GM08714 (cell line): ENCODE results near the gene APLF.
"Not testable (repeated sequence)": the region's sequence is repeated elsewhere in the genome, so short reads cannot be mapped to it uniquely, and the experiment has no call there.

Experiments
- H3K4me3 ChIP-seq: fragments of 200-500 bp; sonication (Bioruptor generic); 2 replicates; pipeline ENCODE4 v1.5.1; 2014; ENCODE audit warnings: mild to moderate bottlenecking, low read length, inconsistent platforms
- ZNF274 ChIP-seq: IDR thresholded peaks from 2 replicates; pipeline ENCODE4 v1.6.1; 2012; ENCODE audit warnings: mild to moderate bottlenecking, low read depth, low read length

Gene APLF

DNA sequence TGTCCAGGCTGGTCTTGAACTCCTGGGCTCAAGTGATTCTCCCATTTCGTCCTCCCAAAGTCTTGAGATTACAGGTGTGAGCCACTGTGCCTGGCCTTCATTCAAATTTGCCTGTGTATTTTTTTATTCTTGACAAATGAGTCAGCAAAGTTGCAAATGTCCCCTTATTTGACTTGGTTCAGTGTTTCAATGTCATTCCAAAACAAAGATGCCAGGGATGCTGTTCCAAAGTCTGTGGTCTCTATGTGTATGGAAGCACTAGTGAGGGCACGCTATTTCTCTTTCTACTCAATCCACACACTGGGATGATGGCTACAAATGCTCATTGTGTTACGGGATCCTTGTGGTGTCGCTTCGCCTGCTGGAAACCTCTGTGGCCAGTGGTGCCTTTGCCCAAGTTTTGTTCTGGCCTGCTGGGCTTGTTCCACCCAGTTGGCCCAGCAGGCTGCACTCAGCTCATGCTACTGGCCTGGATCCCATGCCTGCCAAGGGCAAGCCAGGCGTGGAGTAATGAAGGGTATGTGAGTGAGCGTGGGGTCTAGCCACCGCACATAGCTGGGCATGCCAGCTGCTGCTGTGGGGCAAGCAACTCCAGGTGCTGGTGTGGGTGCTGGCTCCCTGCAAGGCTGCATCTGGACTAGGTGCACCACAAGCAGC, 35.9 kb upstream of the APLF start:
- TF ChIP-seq ZNF274 = no peak
- no peak overlapping the region for H3K4me3 ChIP-seq

DNA sequence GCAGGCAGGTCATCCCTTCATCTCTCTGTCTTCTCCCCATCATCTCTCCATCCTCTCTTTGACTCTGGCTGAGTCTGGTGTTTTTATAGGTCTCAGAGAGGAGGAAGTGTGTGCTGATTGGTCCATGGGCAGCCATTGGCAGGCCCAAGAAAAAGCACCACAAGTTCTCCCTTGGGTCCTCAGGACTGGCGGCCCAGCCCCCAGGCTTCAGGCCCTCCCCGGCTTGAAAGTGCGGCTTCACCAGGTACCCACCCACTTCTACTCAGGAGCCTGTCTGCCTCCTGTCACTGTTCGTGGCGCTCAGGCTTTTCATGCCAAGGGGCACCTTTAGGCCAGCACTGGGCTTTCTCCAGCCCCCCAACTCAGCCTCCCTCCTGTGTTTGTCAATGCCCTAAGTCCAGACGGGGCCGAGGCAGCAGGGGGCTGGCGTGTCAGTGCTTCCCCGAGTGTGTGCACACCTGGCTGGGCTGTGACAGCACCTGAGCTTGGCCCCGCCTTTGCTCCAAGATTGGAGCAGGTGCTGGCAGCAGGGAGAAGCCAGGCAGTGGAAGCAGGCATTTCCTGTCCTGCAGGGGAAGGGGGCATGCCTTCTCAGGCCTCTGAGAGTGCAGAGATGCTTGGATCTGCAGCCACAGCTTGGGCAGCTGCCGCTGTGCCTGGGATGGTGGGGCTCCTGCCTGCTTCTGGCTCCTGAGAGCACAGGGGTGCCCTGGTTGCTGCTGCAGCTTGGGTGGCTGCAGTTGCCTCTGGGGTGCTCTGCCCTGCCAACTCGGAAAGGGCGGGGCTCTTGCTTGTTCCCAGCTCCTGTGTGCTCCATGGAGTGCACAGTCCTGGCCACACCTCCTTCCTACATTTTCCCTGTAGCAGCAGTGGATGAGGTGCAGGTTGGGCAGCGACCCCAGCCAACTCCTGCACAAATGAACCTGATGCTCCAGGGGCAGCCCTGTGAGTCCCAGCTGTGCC, 34.4 kb upstream of the APLF start:
- no peak for TF ChIP-seq ZNF274

DNA sequence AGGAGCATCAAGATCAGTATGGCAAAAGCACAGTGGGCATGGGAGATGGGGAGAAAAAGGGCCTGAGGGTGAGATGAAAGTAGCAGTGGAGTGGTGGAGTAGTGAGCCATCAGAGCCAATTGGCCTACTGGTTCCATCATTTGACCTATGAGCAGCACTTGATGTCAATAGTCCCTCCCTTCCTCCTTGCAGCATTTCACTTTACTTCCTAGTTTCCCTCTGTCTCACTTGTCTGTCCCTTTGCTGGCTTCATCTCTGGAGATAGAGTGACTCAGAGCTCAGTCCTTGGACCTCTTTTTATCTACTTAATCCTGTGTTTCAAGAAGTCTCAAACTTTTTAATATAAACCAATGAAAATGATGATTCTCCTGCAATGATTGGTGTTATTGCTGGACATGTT, 32.4 kb upstream of the APLF start:
- H3K4me3 ChIP-seq = no peak overlapping the region
- no peak for TF ChIP-seq ZNF274

More for the DNA sequence above, 34.4 kb upstream of the APLF start:
- no peak overlapping the region for H3K4me3 ChIP-seq

DNA sequence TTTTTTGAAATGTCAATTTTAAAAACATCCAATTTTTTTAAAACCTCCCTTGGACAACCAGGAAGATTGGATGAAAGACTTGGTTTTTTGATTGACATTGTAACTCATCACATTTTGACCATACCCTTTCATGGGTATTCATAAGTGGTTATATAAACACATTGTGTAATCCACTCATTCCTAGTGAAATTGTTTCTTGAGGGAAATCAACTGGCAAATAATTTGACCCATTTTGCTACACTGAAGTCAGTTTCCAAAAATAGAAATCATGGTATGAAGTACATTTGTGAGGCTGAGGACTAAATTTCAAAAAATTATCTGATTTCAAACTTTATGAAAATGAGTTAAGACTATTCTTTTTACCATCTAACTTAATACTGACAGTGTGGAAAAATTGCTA, 31.8 kb upstream of the APLF start:
- no peak for TF ChIP-seq ZNF274
- H3K4me3 ChIP-seq = no peak overlapping the region

DNA sequence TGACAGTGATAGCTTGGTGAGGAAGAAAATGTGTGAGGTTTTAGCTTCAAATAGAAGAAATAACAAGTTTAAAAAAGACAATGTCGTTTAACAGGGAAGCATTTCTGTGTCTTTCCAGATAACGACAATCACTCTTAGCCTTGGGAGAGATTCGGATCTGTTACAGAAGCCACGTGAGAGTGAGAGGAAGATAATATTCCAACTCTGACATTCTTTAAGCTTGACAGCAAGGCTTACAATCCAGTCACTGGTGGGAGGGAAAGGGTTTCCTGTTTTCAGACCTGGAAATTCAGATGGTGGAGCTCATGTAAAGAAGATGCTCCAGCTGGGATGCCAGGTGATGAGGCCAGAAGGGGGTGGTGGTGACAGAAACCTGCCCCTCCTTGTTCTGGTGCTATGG, 31.1 kb upstream of the APLF start:
- H3K4me3 ChIP-seq = no peak overlapping the region
- TF ChIP-seq ZNF274 = no peak

DNA sequence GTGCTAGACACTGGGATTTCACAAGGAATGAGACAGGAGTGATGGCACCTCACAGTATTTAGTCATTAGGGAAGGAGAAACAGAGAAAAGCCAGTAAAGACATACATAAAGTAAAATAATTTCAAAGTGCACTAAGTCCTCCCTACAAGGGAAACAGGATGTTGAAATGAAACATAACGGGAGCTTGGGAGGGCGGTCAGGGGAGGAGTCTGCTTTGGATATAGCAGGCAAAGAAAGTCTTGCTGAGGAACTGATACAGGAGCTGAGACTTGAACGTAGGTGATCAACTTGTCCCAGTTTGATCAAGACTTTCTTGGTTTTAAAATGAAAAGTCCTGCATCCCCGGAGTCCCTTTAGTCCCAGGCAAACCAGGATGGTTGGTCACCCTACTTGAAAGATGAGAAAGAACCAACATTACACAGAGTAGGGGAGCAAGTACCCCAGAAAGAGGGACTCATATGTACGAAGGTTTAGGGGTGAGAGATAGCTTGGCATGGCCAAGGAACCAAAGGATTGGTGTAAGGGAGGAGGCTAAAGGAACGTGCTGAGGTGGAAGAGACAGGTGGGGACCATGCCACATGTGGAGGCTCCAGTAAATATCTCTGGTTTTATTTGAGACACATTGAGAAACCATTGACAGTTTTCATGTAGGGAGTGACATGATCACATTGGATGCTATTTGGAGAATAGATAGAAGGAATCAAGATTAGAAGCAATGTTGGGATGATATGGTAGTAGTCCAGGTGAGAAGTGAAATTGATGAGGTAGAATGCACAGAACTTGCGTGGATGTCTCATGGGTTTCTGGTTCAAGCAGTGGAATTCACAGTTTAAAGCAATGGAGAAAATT, 28.7 kb upstream of the APLF start:
- no peak for TF ChIP-seq ZNF274
- peak overlapping the region; percentile 42; the same call in 1 of the 2 replicates for H3K4me3 ChIP-seq

DNA sequence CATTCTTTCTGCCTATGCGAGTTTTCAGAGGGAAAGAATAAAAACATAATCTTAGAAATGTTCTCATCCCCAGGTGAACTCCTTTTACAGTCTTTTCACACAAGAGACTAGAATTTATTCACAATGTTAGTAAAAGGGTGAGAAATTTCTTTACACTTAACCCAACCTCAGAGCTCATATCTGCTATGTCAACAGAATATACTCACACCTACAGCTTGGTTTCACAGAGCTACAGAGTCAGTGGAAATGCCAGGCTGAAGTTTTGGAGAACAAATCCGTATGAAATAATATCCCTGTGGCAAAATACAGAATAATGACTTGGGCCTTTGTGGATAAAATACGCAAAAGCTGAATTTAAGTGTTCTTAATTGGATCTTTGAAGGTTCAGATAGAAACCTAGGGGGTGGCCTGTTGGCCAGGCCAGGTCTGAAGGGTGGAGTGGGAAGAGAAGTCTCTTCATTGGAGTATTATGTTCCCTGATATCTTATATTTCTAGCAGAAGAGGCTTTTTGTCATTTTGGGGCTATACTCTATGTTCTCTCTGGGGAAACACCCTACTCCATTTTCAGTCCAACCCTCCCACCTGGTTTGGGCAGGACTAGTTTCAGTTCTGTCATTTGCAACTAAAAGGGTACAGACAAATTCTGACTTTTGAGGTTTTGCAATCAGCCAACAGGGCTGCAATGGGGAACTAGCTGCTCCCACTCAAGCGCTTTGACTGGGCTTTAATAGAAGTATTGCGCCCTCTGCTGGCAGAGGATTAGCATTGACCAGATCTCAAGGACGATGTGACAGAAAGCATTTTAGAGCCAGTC, 26.0 kb upstream of the APLF start:
- no peak overlapping the region for H3K4me3 ChIP-seq

DNA sequence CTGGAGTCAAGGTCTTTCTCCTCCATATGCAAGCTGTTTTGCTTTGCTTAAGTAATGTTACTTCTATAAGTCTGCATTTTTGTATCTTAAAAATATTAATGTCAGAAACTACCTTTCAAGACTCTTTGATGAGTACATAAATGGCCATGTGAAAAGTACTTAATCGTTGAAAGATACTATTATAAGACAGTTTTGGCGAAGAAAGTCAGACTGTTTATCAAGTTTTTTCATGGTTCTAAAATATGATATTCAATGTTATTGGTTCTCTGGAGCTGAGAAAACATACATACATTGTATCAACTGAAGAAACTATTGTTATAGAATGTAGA, 25.4 kb upstream of the APLF start:
- TF ChIP-seq ZNF274 = no peak
- H3K4me3 ChIP-seq = no peak overlapping the region

More for the DNA sequence above, 26.0 kb upstream of the APLF start:
- no peak for TF ChIP-seq ZNF274

DNA sequence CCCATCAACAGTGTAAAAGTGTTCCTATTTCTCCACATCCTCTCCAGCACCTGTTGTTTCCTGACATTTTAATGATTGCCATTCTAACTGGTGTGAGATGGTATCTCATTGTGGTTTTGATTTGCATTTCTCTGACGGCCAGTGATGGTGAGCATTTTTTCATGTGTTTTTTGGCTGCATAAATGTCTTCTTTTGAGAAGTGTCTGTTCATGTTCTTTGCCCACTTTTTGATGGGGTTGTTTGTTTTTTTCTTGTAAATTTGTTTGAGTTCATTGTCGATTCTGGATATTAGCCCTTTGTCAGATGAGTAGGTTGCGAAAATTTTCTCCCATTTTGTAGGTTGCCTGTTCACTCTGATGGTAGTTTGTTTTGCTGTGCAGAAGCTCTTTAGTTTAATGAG, 21.0 kb upstream of the APLF start:
- H3K4me3 ChIP-seq = not testable (repeated sequence)

DNA sequence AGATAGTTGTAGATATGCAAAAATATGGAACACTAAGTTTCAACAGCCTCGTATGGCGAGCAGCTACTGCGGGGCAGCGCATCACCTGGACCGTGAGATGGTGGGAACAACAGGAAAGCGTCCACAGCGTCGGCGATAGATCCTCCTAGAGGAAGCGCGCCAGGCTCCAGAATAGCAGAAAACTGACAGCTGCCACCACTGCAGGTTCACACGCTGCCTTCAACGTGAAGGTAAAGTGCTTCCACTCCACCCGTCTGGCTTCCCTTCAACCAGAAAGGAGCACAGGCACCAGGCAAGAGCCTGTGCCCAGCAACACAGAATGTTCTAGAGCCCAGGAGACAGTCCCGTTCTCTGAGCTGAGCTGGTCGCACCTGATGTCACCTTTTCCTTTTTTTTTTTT, 20.3 kb upstream of the APLF start:
- H3K4me3 ChIP-seq = no peak overlapping the region
- no peak for TF ChIP-seq ZNF274

DNA sequence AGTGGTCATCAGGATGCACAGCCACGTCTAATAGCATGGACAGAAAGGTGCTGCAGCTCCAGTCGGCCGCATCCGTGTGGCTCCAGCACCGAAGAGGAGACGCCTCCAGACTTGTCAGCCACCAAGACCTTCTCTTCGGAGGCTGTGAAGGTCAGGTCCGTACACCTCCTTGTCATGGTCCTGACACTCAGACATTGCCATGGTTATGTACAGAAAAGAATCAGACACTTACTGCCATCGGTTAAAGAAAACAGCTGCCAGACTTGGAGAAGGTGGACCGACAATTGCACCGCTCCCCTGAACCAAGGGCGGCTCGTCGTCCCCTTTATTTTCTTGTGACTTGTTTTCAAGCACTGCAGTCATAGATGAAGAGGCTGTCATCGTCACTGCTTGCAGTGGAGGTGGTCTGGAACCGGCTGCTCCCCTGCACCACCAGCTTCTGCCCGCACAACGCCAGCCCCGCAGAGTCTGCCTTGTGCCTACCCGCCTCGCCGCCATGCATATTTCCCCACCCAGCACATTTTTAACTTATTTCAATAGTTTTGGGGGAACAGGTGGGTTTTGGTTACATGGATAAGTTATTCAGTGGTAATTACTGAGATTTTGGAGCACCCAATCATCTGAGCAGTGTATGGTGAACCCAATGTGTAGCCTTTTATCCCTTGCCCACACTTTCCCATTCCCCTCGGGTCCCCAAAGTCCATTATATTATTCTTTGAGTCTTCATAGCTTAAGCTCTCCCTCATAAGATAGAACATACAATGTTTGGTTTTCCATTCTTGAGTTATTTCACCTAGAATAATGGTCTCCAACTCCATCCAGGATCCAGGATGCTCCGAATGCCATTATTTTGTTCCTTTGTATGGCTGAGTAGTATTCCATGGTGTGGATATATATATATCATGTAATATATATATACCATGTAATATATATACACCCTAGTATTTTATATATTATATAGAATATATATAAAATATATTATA, 18.4 kb upstream of the APLF start:
- TF ChIP-seq ZNF274 = no peak
- no peak overlapping the region for H3K4me3 ChIP-seq

DNA sequence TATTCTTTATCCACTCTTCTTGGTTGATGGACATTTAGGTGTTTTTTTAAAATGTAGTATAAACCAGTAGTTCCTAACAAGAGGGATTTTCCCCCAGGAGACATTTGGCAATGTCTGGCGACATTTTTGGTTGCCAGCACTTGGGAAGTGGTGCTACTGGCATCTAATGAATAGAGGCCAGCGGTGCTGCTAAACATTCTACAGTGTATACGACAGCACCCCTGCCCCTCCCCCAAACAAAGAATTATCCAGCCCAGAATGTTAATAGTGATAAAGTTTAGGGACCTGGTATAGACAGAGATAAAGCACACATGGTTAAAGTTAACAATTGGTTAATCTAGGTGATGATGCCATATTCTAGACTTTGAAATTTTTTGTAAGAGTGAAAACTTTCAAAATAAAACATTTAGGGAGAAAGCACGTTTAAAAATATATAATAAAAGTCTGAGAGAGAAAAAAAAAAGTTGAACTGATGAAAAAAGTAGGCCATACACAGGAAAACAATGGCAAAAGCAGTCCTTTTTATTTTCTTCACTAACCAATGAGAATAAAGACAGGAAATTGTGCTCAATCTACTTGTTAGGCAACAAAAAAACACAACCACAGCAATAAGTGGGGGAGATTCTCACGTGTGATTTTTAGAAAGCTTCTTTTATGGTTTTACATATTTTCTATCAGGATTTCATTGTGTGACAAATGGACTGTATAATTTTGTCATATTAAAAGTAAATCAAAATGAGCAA, 15.1 kb upstream of the APLF start:
- no peak for TF ChIP-seq ZNF274
- no peak overlapping the region for H3K4me3 ChIP-seq
